Stimulated activated CD4-positive, alpha-beta T cell treated with anti-CD3 and anti-CD28 coated beads, Interleukin-12 subunit alpha, Interleukin-12 subunit beta, amount 100 ng/mL, for 24 hours (primary cell): ENCODE data around the gene PNPLA1.

Experiments
- DNase-seq, 2 experiments: peaks; one replicate each; pipeline ENCODE4 v3.0.0-alpha.2; 2020; ENCODE audit warnings: low read depth in 2 of 2

Gene PNPLA1, protein sequence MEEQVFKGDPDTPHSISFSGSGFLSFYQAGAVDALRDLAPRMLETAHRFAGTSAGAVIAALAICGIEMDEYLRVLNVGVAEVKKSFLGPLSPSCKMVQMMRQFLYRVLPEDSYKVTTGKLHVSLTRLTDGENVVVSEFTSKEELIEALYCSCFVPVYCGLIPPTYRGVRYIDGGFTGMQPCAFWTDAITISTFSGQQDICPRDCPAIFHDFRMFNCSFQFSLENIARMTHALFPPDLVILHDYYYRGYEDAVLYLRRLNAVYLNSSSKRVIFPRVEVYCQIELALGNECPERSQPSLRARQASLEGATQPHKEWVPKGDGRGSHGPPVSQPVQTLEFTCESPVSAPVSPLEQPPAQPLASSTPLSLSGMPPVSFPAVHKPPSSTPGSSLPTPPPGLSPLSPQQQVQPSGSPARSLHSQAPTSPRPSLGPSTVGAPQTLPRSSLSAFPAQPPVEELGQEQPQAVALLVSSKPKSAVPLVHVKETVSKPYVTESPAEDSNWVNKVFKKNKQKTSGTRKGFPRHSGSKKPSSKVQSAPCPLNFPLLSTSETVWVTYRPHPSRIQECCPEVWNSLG

GRCh38 chr6:36269834-36270705 is at the start of gene PNPLA1:
Gene PNPLA1, plus strand, starts transcription at chr6:36270060. Its CDS starts 400 bp downstream, at chr6:36270460.
- DNase-seq: no peak

GRCh38 chr6:36220226-36220625 is 49.6 kb upstream of the PNPLA1 start:
- DNase-seq: no peak

- DNase-seq: no peak
Observed at GRCh38 chr6:36221674-36222073, 48.2 kb upstream of the PNPLA1 start.

- DNase-seq: no peak
Observed at GRCh38 chr6:36222924-36223323, 46.9 kb upstream of the PNPLA1 start.

GRCh38 chr6:36223706-36224105 is 46.2 kb upstream of the PNPLA1 start:
- no peak for DNase-seq

DNA sequence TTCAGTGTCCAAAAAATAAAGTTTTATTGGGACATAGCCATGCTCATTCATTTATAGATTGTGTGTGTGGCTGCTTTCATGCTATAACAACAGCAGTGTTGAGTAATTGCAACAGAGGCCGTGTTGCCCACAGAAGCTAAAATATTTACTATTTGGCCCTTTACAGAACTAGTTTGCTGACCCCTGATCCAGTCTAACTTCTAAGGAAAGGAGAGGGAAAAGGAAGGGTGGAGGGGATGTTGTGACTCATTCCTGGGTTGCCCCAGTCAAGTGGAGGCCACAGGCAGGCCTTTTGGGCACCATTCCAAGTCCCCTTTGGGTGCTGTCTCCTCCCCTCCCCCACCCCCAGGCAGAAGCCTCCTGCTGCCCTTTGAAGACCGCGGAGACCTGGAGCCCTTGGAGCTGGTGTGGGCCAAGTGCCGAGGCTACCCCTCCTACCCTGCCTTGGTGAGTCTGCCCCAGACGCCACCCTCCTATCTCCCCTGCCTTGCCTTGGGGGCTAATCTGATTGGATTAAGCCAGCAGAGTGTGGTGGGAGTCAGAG is 44.9 kb upstream of the PNPLA1 start:
- no peak for DNase-seq

DNA sequence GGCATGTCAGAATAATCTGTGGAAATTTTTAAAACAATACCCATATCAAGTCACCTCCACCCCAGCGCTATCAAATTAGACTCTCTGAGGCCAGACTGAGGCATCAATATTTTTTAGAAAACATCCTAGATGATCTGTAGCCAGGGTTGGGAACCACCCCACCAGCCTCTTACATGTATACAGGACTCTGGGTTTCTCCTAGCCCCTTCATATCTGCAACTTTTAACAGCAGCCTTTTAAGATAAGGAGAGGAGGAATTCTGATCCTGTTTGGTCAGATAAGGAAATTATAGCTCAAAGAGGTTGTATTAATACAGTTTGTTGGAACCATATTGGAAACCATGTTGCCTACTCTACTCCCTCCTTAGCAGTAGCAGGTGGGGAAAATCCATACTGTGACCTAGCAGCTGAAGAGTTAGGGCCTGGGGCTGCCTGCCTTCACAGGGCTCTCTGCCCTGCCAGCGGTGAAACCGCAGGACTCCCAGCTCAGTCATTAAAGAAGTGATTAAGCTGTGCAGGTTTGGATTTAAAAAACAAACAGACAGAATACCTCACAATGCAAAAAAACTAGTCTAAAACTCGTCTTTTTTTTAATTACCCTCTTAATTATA is 43.3 kb upstream of the PNPLA1 start:
- DNase-seq: no peak

DNA sequence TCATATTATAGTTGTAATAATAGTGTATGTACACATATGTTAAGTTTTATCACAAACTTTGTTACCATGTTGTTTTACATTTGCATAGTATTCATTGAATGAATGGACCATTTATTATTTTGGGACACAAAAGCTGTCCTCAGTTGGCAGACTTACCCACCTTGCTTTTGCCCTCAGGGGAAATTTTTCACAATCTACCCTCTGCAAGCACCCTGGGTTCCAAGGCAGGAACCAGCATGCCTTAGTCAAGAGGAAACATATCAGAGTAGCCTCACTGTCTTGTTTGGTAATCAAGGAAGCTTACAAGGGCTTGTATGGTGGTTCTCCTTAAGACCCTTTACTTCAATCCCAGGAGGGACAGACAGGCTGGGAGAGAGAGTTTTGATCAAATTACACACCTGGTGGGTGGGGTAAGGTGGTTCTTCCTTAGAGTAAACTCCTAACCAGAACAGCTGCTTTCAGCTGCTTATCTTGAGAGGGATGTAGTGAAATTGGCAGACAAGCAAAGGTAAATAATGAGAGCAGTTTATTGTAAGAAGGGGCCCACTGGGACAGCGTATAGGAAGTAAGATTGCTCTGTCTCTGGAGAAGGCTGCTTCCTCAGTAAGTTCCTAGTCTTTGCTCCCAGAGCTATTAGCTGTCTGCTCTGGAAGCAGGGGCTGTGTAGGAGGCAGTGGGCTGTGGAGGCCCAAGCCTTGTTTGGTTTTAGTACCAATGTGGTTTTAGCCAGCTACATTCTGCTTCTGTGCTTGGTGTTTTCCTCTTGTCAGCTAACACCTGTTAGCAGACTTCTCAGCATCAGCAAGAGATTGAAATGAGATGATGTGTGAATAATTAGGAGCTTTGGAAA is 42.3 kb upstream of the PNPLA1 start:
- DNase-seq: no peak

DNA sequence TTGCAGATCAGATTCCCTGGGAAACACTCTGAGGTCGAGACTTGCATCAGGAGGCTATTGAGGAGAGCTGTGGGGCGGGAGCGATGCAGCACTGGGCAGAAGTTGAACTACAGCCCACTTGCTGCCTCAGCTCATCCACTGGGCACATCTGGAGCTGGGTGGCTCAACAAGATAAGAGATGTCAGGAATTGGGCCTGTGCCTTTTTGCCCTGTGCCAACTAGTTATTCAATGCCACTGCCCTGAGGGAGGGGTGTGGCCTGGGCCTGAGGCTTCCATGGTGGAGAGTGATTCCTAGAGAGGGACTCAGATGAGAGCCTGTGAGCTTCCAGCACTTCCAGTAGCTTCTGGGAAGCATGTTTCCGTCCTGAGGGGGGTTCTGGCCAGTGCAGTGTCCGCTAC is 40.6 kb upstream of the PNPLA1 start:
- no peak for DNase-seq

DNA sequence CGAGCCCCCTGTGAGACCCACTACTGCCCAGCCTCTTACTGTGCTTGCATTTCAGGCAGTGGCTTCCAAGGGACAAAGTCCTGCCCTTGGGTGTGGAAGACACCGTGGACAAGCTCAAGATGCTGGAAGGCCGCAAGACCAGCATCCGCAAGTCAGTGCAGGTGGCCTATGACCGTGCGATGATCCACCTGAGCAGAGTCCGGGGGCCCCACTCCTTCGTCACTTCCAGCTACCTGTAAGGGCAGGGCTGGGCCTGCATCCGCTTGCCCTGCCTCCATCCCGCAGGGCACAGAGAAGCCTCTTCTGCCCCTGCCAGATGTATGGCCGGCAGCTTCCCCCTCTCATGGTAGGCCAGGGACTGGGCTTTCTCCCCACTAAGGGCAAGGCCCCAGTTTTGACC is 39.5 kb upstream of the PNPLA1 start:
- DNase-seq: no peak

DNA sequence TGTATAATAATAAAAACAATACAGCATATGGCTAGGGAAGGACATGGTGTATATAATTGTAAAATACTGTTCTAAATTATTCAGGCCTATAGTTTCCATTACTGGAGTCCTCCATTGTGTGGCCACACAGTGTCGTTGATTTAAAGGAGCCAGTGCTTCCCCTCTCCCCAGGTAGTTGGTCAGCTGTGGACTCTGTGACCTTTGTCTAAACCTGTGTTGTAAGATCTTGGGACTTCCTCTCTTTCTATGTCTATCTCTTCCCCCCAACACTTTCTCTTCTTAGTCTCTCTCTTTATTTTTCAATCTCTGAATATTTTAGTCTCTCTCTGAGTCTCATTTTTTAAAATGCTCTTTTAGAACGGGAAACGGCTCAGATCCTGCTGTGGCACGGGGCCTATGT is 37.7 kb upstream of the PNPLA1 start:
- DNase-seq: no peak

GRCh38 chr6:36235309-36235708 is 34.6 kb upstream of the PNPLA1 start:
- DNase-seq: no peak

DNA sequence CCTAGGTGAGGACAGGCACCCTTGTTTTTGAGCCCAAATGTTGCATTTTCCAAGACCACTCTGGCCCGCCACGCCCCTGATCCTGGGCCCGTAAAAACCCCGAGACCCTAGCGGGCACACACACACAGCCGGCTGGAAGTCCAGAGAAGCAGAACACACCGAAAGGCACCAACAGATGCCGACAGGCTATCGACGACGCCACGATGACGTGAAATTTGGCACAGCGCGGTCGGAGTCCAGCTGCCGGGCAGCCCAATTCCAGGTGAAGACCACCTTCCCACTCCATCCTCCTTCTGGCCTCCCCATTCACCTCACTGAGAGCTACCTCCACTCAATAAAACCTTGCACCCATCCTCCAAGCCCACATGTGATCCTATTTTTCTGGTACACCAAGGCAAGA is 34.0 kb upstream of the PNPLA1 start:
- no peak for DNase-seq

GRCh38 chr6:36239774-36240173 is 30.1 kb upstream of the PNPLA1 start:
- no peak for DNase-seq

DNA sequence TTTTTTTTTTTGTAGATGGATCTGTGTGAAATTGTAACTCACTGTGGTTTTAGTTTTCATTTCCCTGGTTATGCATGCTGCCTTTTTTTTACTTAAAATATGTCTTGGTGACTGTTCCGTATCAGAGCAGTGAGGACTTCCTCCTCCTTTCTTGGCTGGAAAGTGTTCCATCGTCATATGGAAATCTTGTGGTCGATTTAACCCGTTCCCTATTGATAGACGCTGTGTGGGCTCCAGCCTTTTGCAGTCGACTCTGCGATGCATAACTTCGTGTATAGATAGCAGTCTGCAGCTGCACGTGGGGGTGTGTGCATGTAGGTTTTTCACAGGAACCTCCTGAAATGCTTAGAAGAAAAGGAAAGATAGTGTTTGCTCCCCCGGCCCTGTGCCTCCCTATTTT is 28.1 kb upstream of the PNPLA1 start:
- no peak for DNase-seq

DNA sequence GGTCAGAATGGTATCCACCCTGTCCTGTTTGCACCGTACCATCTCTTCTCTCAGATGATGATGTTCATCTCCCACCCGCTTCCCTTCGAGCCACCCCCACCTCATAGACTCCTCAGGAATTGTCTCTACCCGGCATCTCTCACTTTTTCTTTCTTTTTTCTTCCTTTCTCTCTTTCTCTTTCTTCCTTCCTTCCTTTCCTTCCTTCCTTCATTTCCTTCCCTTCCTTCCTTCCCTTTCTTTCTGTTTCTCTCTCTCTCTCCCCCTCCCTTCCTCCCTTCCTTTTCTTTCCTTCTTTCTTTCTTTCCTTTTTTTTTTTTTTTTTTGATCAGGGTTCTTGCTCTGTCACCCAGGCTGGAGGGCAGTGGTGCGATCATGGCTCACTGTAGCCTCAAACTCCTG is 27.7 kb upstream of the PNPLA1 start:
- no peak for DNase-seq

- DNase-seq: no peak
Observed at GRCh38 chr6:36242626-36243025, 27.2 kb upstream of the PNPLA1 start.

DNA sequence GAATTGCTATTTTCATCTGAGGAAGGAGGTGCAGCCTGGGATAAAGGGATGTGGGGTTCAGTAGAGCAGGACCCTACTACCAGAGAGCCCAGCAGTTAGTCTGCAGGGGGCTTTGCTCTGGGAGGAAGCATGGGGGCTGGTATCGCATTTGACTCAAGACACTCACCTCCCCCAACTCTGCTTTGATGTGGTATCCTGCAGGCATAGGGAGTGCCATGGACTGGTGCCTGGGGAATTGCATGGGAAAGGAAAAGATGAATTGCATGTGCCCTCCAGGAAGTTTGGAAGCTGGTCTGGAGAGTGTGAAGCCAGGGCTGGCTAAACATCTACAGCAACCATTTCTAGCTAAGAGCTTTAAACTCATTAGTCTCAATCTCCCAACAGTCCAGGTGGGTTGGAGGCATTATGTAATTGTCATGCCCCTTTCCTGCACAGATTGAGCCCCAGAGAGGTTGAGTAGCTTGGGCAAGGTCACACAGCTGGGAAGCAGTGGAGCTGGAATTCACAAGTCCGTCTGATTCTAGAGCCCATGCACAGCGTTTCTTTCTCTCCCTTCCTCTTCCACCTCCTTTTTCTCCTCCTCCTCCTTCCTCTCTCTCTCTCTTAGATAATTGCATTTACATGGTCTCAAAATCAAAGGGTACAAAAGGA is 26.2 kb upstream of the PNPLA1 start:
- DNase-seq: no peak

GRCh38 chr6:36244641-36245280 is 25.1 kb upstream of the PNPLA1 start:
- no peak for DNase-seq

DNA sequence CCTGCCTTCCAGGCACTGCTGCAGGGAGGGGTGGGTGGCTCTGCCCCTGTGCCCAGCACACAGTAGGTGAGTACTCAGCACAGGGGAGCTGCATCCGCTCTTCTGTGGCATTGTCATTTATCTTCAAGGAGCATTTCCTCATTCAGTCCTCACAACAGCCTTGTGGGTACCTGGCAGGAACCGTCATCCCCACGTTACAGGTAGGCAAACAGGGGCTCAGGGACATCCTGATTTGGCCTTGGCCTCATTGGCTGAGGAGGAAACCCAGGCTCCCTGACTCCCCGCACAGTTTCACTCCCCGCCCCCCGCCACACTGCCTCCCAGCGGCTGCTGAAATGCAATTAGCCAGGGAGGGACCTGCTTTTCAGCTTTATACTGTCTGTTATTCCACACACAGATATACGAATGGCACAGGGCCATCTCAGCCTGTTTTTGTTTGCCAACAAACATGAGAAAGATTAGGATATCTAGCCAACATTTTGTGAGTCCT is 24.2 kb upstream of the PNPLA1 start:
- no peak for DNase-seq
